Hematopoietic multipotent progenitor cell treated with erythropoietin and hydrocortisone succinate and interleukin-3 and kit ligand, for 17 days (in vitro differentiated cells): ENCODE results near the gene TBC1D32.
"Not testable (repeated sequence)": the region's sequence is repeated elsewhere in the genome, so short reads cannot be mapped to it uniquely, and the experiment has no call there.

Experiments
- DNase-seq: peaks from one replicate; pipeline ENCODE4 v3.0.0-alpha.2; 2015; ENCODE audit warnings: low spot score

The TBC1D32 gene

DNA sequence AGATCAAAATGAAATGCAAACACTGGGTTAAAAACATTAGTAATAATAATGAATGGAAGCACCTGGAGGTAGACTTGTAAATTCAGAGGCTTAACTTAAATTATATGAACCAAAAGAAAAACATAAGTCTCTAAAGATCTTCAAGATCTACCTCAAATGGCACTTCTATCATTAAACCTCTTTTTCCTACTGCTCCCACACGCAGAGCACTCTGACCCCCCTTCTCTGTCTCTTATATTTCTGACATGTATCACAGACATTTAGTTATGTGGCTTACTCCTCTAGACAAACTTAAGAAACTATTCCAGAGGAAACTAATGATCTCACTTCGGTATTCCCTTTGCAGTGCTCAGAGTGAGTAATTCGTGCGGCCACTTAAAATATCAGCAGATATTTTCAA lies 1.1 kb downstream of the TBC1D32 start:
- DNase-seq = peak; percentile 11

DNA sequence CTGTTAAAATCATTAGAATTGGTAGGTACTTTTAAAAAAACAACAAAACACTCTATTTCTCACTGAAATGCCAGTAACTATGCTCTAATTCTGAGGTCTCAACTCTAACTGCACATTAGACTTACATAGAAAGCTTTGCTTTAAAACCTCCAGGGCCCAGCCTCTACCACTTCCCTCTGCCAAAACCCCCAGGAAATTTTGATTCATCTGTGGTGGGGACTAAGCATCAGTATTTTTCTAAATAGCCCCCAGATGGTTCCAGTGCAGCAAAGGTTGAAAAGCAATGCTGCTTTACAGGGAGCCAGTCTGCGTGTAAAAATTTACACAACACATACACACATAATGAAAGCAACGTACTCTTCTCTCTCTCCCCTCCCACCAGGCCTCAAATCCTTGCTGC lies 3.8 kb downstream of the TBC1D32 start:
- no peak for DNase-seq

DNA sequence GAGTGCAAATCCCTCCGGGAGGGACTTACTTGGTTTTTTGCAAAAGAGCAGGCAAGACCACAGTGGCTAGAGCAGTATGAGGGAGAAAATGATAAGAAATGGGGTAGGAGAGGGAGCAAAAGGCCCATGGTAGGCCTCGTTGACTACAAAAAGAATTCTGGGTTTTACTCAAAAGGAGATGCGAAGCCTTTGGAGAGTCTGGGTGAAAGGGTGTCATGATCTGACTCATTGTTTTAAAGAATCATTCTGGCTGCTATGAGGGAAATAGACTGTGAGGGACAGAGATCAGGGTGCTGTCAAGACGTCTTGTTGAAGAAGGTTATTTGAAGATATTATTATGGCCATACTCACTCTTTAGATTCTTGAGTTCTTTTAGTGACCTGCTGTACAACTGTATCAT lies 13.0 kb downstream of the TBC1D32 start:
- no peak for DNase-seq

DNA sequence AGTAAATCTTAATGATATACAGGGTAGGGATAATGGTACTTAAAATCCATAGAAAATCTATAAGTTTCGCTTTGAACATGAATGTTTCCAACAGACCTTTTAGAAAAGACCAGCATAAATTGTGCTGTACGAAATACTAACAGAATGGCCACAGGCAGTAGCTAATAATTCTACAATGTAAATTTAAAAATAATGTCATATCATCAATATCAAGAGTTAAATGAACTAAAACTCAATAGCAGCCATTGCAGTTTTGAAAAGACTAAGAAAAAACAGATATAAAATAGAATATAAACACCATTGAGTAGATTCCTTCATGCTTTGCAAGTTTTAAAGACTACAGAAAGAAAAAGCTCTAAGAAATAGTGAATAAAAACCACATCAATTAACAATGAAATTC lies 14.7 kb downstream of the TBC1D32 start:
- no peak for DNase-seq

DNA sequence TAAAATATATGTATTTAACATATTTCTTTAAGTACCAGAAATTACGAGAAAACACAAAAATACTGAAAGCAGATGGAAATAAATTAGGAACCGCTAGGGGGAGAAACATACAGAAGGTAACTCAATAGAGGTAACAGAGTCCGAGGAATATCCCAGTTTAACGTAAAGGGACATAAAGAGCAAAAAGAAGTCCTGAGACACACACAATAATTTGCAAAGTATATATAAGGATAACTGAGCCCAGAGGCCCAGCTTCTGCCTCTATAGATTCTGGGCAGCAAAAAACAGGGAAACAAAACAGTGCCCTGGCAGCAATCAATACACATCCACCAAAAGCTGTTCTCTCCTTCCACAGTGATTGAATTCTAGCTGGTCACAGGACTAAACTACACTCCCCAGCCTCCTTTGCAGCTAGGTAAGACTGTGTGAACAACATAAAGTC lies 15.1 kb downstream of the TBC1D32 start:
- DNase-seq = peak; percentile 26

DNA sequence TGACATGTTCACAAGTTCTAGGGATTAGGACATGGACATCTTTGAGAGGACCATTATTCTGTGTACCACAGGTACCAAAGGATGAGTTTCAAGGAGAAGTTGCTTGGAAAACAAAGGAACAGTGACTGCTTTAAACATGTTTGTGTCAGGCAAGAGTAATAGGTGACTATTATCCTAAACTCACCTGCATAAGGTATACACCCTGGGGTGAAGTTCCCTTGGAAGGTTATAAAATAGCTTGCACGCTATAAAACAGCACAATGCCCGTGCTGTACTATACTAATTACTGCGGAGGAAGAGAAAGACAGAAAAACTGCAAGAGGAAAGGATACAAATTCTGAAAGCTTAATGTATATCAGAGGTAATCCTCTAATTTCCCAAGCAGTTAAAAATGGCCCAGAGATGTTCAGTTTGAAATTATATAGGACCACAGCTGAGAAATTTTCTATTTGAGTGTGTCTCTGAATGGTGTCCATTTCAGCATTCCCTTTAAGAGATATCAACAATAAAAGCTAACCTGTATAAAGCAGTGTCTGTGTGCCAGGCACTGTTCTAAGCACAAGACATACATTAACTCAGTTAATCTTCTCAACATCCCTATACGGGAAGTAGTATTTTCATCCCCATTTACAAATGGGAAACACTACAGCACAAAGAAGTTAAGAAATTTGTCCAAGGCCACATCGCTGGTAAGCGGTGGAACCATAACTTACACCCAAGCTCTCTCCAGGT lies 19.7 kb downstream of the TBC1D32 start:
- DNase-seq = no peak

DNA sequence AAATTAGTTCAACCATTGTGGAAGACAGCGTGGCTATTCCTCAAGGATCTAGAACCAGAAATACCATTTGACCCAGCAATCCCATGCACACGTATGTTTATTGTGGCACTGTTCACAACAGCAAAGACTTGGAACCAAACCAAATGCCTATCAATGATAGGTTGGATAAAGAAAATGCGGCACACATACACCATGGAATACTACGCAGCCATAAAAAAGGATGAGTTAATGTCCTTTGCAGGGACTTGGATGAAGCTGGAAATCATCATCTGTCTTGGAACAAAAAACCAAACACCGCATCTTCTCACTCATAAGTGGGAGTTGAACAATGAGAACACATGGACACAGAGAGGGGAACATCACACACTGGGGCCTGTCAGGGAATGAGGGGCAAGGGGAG lies 22.5 kb downstream of the TBC1D32 start:
- not testable (repeated sequence) for DNase-seq

DNA sequence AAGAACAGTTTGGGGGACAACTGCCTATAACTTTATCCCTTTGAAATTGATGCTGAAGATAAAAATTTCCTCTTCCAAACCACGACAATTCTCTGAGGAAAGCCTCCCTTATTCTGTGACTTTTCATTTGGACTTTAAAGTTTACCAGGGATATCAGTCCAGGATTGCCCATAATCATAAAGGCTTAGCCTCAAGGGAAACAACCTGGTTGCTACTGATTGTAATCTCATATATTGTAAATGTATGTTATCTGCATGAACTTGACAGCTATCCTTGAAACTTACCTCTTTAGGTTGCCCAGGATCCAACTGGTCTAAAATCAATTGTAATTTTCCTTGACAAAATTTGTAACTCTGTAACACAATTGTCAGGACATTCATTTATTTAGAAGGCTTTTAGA lies 23.8 kb downstream of the TBC1D32 start:
- no peak for DNase-seq

DNA sequence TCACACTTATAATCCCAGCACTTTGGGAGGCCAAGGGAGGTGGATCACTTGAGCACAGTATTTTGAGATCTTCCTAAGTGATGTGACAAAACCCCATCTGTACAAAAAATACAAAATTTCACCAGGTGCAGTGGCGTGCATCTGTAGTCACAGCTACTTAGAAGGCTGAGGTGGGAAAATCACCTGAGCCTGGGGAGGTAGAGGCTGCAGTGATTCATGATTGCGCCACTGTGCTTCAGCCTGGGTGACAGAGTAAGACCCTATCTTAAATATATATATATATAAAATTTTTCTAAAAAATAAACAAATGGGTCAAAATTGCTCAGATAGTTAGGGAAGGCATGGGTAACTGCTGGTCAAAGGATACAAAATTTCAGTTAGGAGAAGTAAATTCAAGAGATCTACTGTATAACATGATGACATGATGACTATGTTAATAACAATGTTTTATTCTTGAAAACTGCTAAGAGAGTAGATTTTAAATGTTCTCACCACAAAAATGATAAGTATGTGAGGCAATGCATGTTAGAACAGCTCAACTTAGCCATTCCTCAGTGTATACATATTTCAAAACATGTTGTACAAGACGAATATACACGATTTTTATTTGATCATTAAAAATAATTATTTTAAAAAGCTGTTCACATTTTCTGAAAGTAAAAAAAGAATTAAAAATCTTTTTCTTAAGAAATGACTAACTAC lies 24.4 kb downstream of the TBC1D32 start:
- no peak for DNase-seq

DNA sequence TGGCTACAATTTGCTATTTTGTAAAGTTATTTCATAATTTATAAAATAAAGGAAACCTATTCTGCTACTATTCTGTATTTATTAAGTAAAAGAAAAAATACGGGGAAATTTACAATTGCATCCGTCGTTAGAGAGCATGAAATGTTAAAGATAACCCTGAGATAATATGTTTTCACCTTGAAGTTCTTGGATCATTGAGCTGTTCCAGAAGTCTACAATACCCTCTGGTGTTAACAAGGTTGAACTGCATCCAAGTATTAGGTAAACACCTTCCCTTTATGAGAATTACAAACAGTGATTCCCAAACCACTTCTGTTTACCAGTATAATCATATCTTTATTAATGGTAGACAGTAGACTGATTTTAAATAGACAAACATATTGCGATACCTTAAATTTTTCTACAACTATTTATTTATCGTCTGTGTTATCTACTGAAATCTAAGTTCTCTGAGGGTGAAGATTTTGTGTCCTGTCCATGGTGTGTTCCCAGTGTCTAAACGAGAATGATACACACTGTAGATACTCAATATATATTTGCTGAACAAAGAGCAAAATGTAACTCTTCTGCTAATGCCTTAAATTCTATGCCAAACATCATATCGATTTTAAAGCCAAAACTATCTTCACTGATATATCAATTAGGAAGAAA lies 28.2 kb downstream of the TBC1D32 start:
- peak; percentile 26 for DNase-seq

DNA sequence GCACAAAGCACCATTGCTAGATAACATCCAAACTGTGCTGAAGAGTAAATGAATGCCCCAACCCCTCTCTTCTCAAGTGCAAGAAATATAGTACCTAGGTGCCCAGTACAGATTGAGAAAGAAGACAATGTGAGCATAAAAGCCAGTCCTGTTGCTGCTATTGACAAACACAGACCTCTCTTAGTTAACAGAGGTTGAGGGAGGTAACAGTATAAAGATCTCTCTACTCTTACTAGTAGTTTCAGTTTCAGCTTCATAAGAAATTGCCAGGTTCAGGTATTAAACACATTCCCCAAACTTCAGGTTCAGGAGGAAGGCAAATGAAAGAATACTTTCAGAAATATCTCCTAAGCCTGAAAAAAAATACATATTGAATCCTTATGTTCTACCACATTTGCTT lies 31.4 kb downstream of the TBC1D32 start:
- DNase-seq = no peak

DNA sequence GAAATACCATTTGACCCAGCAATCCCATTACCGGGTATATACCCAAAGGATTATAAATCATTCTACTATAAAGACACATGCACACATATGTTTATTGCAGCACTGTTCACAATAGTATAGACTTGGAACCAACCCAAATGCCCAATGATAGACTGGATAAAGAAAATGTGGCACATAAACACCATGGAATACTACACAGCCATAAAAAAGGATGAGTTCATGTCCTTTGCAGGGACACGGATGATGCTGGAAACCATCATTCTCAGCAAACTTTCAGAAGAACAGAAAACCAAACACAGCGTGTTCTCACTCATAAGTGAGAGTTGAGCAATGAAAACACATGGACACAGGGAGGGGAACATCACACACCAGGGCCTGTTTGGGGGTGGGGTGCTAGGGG lies 33.1 kb downstream of the TBC1D32 start:
- DNase-seq = not testable (repeated sequence)

DNA sequence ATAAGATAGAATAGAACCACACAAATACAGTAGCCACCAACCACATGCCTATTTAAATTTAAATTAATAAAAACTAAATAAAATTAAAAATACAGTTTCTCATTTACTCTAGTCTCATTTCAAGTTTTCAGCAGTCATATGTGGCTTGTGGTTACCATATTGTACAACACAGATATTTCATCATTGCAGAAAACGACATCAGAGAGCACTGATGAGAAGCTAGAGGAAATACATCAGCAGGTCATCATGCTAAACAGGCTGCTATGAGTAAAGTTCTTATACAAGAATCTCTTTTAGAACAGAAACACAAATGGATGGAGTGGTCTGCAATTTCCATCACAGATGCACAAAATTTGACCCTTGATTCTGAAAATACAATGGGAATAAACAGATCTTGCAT lies 36.6 kb downstream of the TBC1D32 start:
- no peak for DNase-seq

DNA sequence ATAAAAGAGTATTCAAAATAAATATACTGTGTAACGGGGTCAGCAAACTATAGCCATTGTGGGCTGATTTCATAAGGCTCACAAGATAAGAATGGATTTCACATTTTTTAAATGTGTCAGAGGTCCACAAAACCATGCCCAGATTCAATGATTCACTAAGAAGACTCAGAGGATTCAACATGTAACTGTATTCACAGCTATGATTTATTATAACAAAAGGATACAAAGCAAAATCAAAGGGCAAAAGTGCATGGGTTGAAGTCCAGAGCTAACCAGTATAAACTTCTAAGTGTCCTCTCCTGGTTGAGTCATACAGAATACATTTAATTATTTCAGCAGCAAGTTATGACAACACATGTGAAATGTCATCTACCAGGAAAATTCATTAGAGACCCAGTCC lies 49.2 kb downstream of the TBC1D32 start:
- DNase-seq = no peak

DNA sequence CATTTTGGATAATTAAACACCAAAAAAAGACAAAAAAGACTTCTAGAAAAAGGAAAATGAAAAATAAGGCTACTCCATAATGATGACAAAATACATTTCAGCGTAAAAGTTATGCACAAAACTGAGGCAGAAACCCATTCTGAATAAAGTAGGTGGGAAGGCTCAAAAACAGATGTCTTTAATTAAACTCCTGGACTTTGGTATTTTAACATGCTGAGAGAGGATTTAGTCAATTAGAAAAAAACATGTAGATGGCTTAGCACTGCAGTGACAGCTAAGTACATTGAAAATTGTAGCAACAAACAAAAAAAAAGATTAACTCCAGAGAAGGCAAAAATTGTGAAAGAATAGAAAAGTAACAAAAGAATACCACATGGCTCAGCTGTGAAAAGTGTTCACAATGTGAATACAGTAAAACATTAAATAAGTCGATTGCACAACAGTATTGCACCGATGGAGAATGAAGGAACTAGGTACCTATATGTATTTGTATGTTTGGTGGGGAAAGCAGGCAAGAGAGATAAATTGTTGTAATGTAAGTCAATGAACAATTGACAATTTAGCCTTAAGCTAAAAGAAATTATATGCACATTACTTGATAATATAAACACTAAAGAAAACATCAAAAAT lies 59.5 kb downstream of the TBC1D32 start:
- DNase-seq = no peak

DNA sequence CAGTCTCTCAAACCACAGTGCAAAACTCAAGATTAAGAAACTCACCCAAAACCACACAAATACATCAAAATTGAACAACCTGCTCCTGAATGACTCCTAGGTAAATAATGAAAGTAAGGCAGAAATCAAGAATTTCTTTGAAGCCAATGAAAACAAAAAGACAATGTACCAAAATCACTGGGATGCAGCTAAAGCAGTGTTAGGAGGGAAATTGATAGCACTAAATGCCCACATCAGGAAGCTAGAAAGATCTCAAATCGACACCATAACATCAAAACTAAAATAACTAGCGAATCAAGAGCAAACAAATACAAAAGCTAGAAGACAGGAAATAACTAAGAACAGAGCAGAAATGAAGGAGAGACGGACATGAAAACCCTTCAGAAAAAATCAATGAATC lies 70.5 kb downstream of the TBC1D32 start:
- no peak for DNase-seq

DNA sequence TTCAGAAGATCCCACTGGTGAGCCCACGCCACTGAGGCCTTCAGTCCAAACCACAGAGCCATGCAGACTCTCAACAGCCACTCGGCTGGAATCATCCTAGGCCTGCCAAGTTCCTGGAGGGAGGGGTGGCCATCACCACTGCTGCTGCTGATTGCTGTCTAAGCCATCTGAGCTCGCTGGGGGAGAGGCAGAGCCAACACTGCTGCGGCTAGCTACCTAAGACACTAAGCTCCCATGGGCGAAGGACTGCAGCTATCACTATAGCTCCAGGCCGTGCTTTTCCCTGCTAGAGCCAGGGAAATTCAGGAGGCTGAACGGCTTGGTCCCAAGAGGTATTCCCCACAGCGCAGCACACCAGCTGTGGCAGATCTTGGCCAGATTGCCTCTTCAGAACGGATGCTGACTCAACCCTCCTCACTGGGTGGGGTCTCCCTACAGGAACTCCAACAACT lies 73.6 kb downstream of the TBC1D32 start:
- no peak for DNase-seq

DNA sequence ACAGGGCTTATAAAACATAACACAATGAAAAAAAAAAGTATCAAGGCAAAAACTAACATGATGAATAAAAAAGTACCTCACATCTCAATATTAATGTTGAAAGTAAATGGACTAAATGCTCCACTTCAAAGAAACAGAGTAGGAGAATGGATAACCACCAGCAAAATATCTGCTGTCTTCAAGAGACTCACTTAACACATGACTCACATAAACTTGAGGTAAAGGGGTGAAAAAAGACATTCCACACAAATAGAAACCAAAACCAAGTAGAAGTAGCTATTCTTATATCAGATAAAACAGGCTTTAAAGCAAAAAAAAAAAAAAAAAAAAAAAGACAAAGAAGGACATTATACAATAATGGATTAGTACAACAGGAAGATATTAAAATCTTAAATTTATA lies 86.9 kb downstream of the TBC1D32 start:
- DNase-seq = no peak

DNA sequence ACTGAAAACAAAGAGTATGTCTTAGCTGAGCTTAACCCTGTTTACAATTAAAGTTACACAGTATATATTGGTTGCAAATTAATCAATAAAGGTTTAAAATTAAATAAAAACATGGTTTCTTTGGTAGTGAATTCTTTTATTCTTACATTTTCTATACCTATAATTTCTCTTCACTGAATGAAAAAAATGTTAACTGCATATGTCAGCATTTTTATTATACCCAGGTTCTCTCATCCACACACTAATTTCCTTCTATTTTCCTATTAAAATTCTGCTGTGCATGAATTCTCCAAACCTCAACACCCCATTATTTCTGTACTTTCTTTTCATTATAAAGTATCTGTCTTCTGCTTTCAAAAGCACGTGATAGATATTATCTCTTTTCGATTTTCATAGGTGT lies 91.9 kb downstream of the TBC1D32 start:
- DNase-seq = no peak

DNA sequence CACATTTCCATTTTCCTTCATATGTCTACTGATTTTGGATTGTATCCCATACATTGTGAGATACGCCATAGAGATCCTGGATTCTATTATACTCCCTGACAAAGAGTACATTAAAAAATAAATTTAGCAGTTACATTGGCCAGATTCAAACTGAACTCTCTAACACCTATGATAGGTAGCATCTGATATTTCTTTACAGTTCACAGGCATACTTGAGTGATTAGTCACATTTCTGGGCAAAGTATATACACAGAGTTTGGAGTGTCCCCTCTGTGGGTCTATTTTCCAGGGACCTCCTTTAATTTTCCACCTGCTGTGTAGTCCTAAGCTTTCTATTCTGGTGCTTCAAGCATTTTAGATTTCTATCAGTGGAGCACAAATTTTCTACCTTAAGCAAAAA lies 96.4 kb downstream of the TBC1D32 start:
- no peak for DNase-seq

DNA sequence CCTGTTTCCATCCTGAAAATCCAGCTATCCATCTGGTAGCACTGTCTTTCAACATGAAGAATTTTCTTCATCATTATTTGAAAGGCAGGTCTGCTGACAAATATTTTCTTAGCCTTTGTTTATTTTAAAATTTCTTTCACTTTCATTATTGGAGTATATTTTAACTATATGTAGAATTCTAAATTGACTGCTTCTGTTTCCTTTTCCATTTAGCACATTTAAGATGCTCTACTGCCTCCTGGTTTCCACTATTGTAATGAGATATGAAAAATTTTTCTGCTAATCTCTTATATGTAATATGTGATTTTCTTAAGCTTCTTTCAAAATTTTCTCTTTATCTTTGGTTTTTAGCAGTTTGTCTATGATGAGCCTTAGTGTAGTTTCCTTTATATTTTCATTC lies 97.3 kb downstream of the TBC1D32 start:
- DNase-seq = no peak

DNA sequence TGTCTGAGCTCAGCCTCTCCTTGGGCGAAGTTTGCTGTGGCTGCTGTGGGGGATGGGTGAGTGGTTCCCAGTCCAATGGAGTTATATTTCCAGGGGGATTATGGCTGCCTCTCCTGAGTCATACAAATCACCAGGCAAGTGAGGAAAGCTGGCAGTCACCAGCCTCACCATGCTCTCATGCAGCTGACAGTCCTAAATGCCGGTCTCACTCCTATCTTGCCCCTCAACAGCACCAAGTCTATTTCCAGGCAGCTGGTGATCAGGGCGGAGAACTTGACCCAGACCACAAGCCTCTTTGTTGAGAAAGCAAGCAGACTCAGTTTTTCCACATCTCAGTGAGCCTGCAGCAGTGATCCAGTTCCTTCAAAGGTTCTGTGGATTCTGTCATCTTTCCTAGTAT lies 98.9 kb downstream of the TBC1D32 start:
- no peak for DNase-seq

DNA sequence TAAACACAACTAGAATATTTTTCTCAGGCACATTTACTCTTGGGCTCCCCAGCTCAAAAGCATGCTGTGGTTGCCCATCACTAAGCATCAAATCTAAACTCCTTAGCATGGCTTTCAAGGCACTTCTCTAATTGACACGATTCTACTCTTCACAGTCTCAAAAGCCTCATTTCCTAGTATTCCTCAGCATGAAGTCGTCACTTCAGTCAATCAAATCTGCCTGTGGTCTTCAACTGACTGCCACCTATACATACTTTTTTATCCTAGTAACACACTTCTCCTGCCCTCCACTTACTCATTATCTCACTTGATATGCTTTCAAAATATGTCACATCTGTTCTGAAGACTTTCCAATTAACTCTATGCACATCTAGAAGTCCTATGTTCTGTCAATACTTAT lies 110.3 kb downstream of the TBC1D32 start:
- no peak for DNase-seq
